Fibroblast of skin of left biceps (primary cell): ENCODE data around the gene CRYBG1.

Experiments
- DNase-seq, 2 experiments: peaks; one replicate each; pipeline ENCODE4 v3.0.0-alpha.2; 2013; ENCODE audit warnings: low read depth in 2 of 2

The CRYBG1 gene

DNA sequence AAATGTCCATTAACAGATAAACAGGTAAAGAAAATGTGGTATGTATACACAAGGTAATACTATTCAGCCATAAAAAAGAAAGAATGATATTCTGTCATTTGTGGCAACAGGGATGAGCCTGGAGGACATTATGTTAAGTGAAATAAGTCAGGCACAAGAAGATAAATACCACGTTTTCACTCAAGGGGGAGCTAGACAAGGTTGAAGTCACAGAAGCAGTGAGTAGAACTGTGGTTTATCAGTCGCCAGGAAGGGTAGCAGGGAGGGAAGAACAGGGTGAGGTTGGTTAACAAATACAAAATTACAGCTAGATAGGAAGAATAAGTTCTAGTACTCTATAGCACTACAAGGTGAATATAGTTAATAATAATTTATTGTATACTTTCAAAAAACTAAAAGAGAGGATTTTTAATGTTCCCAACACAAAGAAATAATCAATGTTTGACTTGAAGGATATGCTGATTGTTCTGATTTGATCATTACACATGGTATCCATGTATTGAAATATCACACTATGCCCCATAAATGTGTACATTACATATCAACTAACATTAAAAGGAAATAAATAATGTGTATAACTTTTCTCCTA lies 247.7 kb downstream of the CRYBG1 start:
- no peak for DNase-seq

DNA sequence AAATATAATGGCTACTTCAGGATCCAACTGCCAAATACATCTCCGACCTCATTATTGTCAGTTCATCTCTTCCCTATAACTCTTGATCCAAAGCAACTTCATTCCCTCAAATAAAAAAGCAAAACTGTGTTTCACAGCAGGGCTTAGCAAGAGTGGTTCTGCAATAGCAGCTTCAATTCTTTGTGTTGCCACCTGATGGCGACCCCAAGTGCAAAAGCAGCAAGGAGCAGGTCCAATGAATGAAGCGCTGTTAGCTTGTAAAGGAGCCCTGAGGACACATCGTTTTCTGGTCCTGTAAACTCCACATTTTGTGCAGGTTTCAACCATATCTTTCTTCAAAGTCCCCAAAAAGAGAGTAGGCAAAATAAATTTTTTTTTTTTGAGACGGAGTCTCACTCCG lies 249.2 kb downstream of the CRYBG1 start:
- no peak for DNase-seq

DNA sequence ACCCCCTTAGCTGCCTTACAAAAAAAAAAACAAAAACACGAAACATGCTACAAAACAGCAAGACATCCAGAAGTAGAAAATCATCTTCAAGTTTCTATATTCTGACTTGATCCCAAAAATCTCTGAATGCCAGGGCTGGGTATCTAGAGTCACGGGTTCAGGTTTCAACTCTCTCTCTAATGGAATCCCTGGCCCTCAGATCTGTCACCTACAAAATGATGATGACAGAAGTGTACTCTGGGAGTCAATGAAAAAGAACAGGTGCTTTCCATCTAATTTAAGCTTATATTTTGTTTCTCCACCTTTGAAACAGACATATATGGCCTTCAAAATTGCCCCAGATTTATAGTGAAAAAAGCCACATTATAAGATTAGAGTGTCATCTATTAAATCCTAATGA lies 250.5 kb downstream of the CRYBG1 start:
- DNase-seq, result no peak

DNA sequence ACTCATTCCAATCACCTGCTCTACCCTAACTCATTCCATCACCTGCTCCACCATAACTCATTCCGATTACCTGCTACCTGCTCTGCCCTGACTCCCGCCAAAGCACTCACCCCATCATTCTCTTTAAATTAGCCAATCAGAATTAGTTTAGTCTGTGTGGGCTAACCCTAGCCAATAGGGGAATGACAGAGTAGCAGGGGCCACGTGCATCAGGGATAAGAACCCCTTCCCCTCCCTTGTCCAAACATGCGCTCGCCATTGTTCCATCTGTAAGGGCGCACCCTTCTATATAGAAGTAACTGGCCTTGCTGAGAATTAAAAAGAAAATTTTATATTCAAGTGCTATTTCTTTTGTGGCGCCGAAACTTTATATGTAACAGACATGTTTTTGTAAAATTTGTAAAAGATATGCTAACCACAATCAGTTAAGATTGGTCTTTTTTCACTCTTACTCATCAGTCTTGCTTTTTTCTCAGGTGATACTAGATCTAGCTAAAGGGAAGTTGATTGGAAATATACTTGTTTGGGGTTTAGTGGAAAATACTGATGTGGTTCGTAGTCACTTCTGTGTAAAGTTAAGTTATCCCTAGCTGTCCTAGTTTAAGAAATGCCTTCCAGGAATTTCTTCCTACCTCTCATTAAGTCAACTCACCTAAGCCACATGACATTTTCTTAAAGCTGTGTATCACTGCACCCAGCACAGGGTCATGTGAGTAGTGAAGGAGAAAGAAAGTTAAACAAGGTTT lies 252.3 kb downstream of the CRYBG1 start:
- DNase-seq, result no peak

DNA sequence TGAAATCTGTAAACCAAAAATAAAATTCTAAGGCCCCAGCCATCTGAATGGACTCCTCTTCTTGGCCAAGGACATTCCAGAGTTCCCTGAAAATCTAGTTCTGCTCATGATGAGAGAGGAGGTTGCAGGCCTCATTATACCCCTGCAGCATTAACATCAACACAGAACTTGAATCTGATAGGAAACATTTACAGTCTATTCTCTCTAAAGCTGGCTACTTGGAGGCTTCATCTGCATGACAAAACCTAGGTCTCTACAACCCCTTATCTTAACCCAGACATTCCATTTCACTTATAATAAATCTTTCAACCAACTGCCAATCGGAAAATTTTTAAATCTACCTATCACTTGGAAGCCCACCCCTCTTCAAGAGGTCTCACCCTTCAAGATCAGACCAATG lies 253.1 kb downstream of the CRYBG1 start:
- DNase-seq, result no peak

DNA sequence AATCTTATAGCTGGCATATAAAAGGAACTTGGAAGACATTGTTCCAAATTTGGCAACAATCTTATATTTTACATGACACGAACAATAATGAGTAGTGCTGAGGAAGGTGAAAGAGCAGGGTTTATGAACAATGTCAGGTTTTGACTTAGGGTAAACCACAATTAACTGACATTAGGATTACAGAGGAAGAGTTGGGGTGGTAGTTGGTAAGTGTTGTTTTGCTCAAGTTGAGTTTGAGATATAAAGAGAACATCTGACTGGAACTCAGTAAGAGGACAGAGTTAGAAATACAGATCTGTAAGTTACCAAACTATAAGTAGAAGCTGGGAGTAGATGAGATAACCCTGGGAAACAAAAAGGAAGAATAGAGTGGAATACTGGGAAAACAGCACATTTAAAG lies 253.6 kb downstream of the CRYBG1 start:
- no peak for DNase-seq

DNA sequence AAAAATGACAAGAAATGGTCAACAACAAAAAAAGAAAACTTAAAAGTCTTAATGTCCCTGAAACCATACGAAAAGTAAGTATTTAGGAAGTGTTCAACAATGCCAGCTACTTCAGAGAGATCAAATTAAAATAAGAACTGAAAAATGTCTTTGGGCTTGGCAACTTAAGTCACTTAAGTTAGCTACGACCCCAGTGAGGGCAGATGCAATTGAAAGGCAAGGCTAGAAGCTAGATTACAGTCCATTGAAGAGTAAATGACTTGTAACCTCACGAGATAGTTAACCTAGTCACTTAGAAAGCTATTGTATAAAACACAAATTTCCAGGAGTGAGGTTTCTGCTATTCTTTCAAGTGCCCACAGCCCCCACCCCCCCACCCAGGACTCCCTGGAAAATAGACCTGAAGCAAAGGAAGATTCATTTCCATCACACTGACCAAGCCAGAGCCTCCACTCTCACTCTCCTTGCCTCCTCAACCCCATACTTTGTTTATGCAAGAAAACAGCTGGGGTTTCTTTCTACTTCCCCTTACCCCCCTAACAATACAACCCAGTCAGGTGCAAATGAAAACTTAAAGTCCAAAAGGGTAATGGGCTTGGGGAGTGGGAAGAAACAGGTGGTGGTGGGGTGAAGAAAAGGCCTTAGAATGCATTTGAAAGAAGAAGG lies 254.2 kb downstream of the CRYBG1 start:
- DNase-seq, result no peak

DNA sequence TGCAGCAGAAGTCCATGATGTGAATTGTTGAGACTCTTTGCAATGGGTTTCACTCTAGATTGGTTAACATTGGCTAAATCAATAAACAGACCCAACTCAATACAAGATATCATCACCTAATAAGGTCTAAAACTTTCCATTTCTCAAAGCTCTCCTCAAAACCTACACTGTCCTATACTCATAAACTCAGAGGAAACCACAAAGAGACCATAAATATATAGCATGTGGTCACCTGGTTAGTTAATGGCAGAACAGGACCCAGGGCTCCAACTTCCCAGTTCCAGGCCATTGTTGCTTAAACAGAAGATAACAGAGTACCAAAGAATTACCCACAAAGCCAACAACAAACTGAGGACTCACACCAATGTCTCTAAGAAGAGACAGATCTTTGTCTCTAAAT lies 256.8 kb downstream of the CRYBG1 start:
- no peak for DNase-seq

DNA sequence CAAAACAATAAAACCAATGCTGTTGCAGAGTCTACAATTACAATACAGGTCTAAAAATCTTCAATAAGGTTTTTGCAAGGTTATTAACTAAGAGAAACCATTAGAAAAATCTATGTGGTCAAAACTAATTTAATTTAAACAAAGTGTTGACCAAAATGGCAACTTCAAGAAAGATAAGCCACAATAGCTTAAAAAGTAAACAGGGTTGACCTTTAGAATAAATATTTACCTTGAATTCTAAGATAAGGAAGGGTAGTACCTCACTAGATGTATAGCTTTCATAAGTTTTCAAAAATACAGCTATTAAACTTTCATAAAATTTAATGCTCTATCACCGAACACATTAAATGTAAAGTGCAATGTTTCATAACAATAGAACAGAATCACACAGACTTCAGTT lies 257.3 kb downstream of the CRYBG1 start:
- DNase-seq, result no peak

DNA sequence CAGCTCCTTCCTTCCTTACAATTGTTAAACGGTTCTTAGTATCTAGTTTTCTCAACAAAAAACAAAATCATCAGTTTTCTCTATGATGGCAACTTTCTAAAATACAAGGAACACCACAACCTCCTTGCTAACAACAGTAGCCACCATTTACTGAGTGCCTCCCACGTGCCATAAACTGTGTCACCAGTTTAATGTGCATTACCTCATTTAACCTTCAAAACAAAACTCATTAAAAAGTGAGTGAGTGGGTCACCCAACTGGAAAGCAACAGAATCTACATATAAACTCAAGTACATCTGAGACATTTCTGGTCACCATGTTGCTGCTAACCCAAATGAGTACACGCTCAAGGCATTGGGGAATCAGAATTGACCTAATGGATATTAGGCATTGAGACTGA lies 257.8 kb downstream of the CRYBG1 start:
- no peak for DNase-seq

DNA sequence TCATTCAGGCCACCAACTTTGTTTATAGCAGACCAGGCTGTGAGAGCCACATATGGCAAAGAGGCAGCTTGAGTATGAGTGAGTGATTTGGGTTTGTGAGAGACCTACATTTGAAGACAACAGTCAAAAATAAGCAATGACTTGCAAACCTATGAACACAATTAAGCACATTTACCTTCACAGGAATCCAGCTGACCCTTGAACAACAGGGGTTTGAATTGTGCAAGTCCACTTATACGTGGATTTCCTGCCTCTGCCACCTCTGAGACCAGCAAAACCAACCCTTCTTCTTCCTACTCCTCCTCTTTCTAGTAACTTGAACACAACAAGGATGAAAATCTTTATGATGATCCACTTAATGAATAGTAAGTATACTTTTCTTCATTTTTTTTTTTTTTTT lies 258.7 kb downstream of the CRYBG1 start:
- no peak for DNase-seq

DNA sequence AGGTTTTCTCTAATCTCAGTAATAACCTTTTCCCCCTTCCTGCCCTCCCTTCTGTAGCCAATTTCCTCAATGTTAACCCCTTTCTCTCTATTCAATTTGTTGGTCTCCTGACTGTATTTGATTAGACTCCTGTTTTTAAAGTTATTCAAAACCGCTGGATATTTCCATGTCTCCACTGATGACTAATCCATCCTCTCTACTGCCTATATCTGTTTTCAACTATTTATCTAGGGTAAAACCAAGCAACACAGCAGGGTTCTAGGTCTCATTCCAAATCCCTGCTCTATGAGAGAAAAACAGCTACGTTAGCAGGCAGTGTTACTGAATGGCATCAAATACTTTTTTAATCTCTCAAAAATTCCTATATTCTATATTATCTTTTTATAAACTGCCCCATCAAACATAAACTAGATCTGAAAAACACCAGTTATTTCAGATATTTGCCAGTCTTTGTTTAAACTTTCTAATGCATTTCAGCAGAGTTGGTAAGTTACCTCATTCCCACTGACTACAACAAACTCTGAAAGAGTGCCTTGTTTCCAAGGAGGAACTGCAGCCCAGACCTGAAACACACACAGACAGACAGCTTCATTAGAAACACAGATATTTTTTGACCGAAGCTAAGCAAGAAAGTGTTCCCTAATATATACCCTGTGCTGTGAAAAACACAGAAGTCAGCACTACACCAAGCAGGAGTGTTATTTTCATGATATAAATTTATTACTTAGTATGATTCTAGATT lies 260.6 kb downstream of the CRYBG1 start:
- DNase-seq, result peak in 1 of 2 experiments; percentile 19
